PC-9 (cell line): ENCODE results near the gene NLE1. TPM values are rescaled to one million over a fixed set of nuclear protein-coding genes. Genes with fewer than 3 reads are reported as not detected.

Experiments used
- BruUV-seq: library from RNA; stranded (reverse); fragments of 400-500 nt; replicated peaks from 2 replicates; lab custom pipeline; 2021; lab: Mats Ljungman, UMichigan
- CTCF ChIA-PET: fragments of 300-600 bp; sonication (Branson Sonifier 250); formaldehyde crosslinking; loops from one replicate; lab custom pipeline; 2022; ENCODE audit warnings: antibody characterized with exemption; lab: Charles Lee
- POLR2A ChIA-PET: fragments of 300-600 bp; sonication (Branson Sonifier 250); formaldehyde crosslinking; loops from one replicate; lab custom pipeline; 2022; ENCODE audit warnings: antibody characterized with exemption; ENCODE audit not compliant: unreplicated experiment; lab: Charles Lee
- DNase-seq, 2 experiments: peaks; one replicate each; pipeline versions ENCODE4 v3.0.0 to v3.0.0-alpha.2; 2015 to 2022; ENCODE audit warnings: mixed read lengths in 1 of 2
- H2AFZ ChIP-seq: fragments of 200-600 bp; sonication (generic); 2 replicates; pipeline ENCODE4 v1.8.1; 2017; ENCODE audit warnings: antibody characterized with exemption
- H3F3A ChIP-seq: fragments of 200-600 bp; sonication (generic); 2 replicates; pipeline ENCODE4 v1.8.1; 2017; ENCODE audit warnings: antibody characterized with exemption, mild to moderate bottlenecking, low read depth; ENCODE audit not compliant: insufficient read depth
- H3K27ac ChIP-seq: fragments of 200-600 bp; sonication (generic); 2 replicates; pipeline ENCODE4 v1.6.1; 2016; ENCODE audit warnings: mixed run types
- H3K27me3 ChIP-seq: fragments of 200-600 bp; sonication (generic); 2 replicates; pipeline ENCODE4 v1.6.1; 2016; ENCODE audit warnings: low read depth, mixed run types; ENCODE audit not compliant: insufficient read depth
- H3K36me3 ChIP-seq: fragments of 200-600 bp; sonication (generic); 2 replicates; pipeline ENCODE4 v1.6.1; 2016; ENCODE audit warnings: low read depth, mixed run types
- H3K4me1 ChIP-seq: fragments of 200-600 bp; sonication (generic); replicated peaks from 2 replicates; pipeline ENCODE4 v1.6.1; 2016; ENCODE audit warnings: mixed run types; ENCODE audit not compliant: insufficient read depth
- H3K4me2 ChIP-seq: fragments of 200-600 bp; sonication (generic); 2 replicates; pipeline ENCODE4 v1.6.1; 2017; ENCODE audit warnings: mixed run types
- H3K4me3 ChIP-seq: fragments of 200-600 bp; sonication (generic); 2 replicates; pipeline ENCODE4 v1.6.1; 2016; ENCODE audit warnings: mixed run types
- H3K79me2 ChIP-seq: fragments of 200-600 bp; sonication (generic); 2 replicates; pipeline ENCODE4 v1.6.1; 2017; ENCODE audit warnings: low read depth, mixed run types
- H3K9me2 ChIP-seq: fragments of 200-600 bp; sonication (generic); 2 replicates; pipeline ENCODE4 v1.8.1; 2017; ENCODE audit warnings: mild to moderate bottlenecking; ENCODE audit not compliant: insufficient read depth
- H3K9me3 ChIP-seq: fragments of 200-600 bp; sonication (generic); 2 replicates; pipeline ENCODE4 v1.8.1; 2016; ENCODE audit warnings: low read depth; ENCODE audit not compliant: insufficient read depth
- H4K20me1 ChIP-seq: fragments of 200-600 bp; sonication (generic); 2 replicates; pipeline ENCODE4 v1.8.1; 2017; ENCODE audit not compliant: insufficient read depth
- CTCF ChIP-seq: fragments of 200-600 bp; sonication (generic); conservative IDR thresholded peaks from 2 replicates; pipeline ENCODE4 v1.6.1; 2017; ENCODE audit warnings: mixed run types, antibody characterized with exemption, mild to moderate bottlenecking, moderate library complexity
- EZH2 ChIP-seq: fragments of 200-600 bp; sonication (generic); IDR thresholded peaks from 2 replicates; pipeline ENCODE4 v1.8.0; 2017; ENCODE audit warnings: antibody characterized with exemption, low read depth
- intact Hi-C: fragments of 100-400 bp; cut with micrococcal nuclease; formaldehyde crosslinking; loops from one replicate; pipeline ENCODE4 v1.10.0; 2022; ENCODE audit not compliant: unreplicated experiment
- total RNA-seq: library from RNA; stranded (reverse); gene quantifications from 2 replicates; pipeline ENCODE4 v1.2.3, GENCODE V29; 2021

The NLE1 gene
- total RNA-seq, 1 experiment from 2014 or later = 16.4 TPM

- intact Hi-C loops = loop anchor here (5.0 kb wide), 3 partner anchors 63 to 157 kb away; partner anchors contain the start of genes LIG3 and SLFN5
- Histone ChIP-seq H3K4me1 (peaks cover 78% of the 10 kb centered on the region), H3K9me2 (no peaks in the 10 kb centered on the region), H4K20me1 (no peaks in the 10 kb centered on the region), H3K27me3 (no peaks in the 10 kb centered on the region), H3K4me2 (peak overlapping the region; percentile 89), H3K9me3 (no peaks in the 10 kb centered on the region), H3K79me2 (peaks cover 72% of the 10 kb centered on the region), H2AFZ (no peak overlapping the region), H3K36me3 (no peaks in the 10 kb centered on the region), H3K27ac (peak overlapping the region; percentile 78), H3F3A (peaks cover 42% of the 10 kb centered on the region), H3K4me3 (peak overlapping the region; percentile 1; the same call in 1 of the 2 replicates)
- BruUV-seq = no TSS peak
- no peak for TF ChIP-seq CTCF
- TF ChIP-seq EZH2 = no peak
- peak; percentile 35 to 94 for DNase-seq
- ChIA-PET CTCF (interaction anchor here (0.5 to 0.6 kb wide), 2 partner anchors 30 to 365 kb away, joined by 3 to 6 read pairs; no protein-coding TSS in a partner anchor), POLR2A (interaction anchor here (0.6 kb wide), 2 partner anchors 23 to 177 kb away, joined by 3 to 4 read pairs; no protein-coding TSS in a partner anchor)
Measured at GRCh38 chr17:35084987-35085386, 57.1 kb downstream of the NLE1 start.

- H3K4me3 ChIP-seq = no peak overlapping the region
- H3K4me2 ChIP-seq = peak overlapping the region; percentile 65; the same call in 1 of the 2 replicates
- TF ChIP-seq EZH2 = no peak
- TF ChIP-seq CTCF = no peak
- H3K4me1 ChIP-seq = peaks cover 86% of the 10 kb centered on the region
- H3K27ac ChIP-seq = peak overlapping the region; percentile 59; the same call in 1 of the 2 replicates
- ChIA-PET CTCF (no interaction called here), POLR2A (interaction anchor here (0.6 kb wide), 1 partner anchor 17 kb away, joined by 6 read pairs; no protein-coding TSS in a partner anchor)
- H3K9me2 ChIP-seq = no peaks in the 10 kb centered on the region
- no peaks in the 10 kb centered on the region for H3K27me3 ChIP-seq
- no peak for DNase-seq
- intact Hi-C loops = no loop called here
- no peaks in the 10 kb centered on the region for H3K36me3 ChIP-seq
- H3F3A ChIP-seq = peaks cover 51% of the 10 kb centered on the region
- H4K20me1 ChIP-seq = no peaks in the 10 kb centered on the region
- no TSS peak for BruUV-seq
- no peak overlapping the region for H2AFZ ChIP-seq
- no peaks in the 10 kb centered on the region for H3K9me3 ChIP-seq
- H3K79me2 ChIP-seq = peaks cover 75% of the 10 kb centered on the region
Measured at GRCh38 chr17:35083071-35083470, 59.0 kb downstream of the NLE1 start.

- H3K9me3 ChIP-seq = no peaks in the 10 kb centered on the region
- no peak overlapping the region for H2AFZ ChIP-seq
- peak; percentile 20 to 82 for DNase-seq
- H3K9me2 ChIP-seq = no peaks in the 10 kb centered on the region
- peak overlapping the region; percentile 65 for H3K4me2 ChIP-seq
- no peaks in the 10 kb centered on the region for H3K36me3 ChIP-seq
- no TSS peak for BruUV-seq
- H3K27me3 ChIP-seq = no peaks in the 10 kb centered on the region
- peaks cover 47% of the 10 kb centered on the region for H3F3A ChIP-seq
- no peak overlapping the region for H3K4me3 ChIP-seq
- ChIA-PET POLR2A (no interaction called here), CTCF (no interaction called here)
- TF ChIP-seq CTCF = no peak
- TF ChIP-seq EZH2 = no peak
- peaks cover 76% of the 10 kb centered on the region for H3K79me2 ChIP-seq
- intact Hi-C loops = no loop called here
- H3K27ac ChIP-seq = peak overlapping the region; percentile 59
- H3K4me1 ChIP-seq = peaks cover 82% of the 10 kb centered on the region
- no peaks in the 10 kb centered on the region for H4K20me1 ChIP-seq
Measured at GRCh38 chr17:35082073-35082657, 59.9 kb downstream of the NLE1 start.
